Measurements from ENCODE around the gene SDK1.
"Not testable (repeated sequence)": the region's sequence is repeated elsewhere in the genome, so short reads cannot be mapped to it uniquely, and the experiment has no call there.

The SDK1 gene

DNA sequence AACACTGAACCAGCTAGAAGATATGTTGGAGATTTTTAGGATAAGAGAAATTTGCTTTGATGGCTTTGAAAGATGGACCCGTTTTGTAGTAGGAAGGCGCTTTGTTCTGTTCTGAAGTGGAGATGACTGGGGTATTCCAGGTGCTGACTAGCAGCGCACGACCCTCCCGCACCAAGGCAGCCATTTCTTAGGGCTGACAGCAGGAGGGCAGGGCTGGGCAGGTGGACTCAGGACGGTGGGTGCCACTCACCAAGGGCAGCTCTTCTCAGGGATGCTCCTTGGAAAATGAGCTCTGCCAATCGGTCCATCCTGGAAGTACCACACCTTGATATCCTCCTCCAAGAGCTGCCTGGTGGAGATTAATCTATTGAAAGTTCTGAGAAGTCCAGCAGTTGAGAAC, 917.4 kb downstream of the SDK1 start:
- FAIRE-seq (no peak), DNase-seq (ENCODE audit: insufficient read length, low spot score) (no peak)

DNA sequence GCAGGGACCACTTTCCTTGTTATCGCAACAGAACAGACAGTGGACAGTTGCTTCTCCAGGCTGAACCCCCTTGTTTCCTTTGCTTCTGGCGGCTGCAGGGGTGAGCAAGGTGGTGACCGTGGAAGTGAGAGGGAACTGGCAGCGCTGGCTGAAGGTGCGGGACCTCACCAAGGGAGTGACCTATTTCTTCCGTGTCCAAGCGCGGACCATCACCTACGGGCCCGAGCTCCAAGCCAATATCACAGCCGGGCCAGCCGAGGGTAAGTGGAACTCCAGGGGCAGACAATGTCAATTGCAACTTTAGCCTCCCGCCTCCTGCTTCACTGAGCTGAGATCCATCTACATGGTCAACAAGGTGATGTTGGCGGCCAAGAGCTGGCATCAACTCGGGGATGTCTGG, 919.0 kb downstream of the SDK1 start:
- FAIRE-seq (no peak), DNase-seq (ENCODE audit: insufficient read length, low spot score) (no peak)

DNA sequence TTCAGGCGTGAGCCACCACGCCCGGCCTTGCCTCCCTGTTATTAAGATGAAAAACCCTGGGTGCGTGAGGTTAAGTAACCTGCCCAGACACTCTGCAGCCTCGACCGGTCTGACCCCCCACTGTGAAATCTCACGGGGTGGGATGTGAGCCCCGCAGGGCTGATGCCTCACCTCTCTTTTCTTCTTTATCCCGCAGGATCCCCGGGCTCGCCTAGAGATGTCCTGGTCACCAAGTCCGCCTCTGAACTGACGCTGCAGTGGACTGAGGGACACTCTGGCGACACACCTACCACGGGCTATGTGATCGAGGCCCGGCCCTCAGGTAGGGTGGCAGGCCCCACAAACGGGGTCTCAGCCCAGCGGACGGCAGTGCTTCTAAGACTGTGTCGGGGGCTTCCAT, 920.0 kb downstream of the SDK1 start:
- FAIRE-seq = no peak
- no peak for DNase-seq (ENCODE audit: insufficient read length, low spot score)

DNA sequence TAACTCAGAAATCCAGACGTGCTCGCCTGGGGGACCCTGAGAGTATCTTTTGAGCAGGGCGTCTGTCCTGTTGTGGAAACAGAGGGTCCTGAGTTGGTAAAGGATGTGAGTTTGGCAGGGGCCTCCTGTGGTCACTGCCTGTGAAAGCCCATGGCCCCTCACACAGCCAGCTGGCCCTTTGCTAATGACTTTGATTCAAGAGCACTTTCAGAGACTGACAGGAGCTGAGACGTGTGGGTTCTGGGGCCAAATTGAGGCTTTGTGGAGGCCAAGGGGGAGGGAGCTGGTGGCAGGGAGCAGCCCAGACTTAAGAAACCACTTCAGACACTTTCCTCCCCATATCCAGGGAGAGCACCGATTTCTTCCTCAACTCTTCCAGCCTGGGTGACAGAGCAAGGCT, 921.6 kb downstream of the SDK1 start:
- DNase-seq (ENCODE audit: insufficient read length, low spot score) (no peak), FAIRE-seq (no peak)

DNA sequence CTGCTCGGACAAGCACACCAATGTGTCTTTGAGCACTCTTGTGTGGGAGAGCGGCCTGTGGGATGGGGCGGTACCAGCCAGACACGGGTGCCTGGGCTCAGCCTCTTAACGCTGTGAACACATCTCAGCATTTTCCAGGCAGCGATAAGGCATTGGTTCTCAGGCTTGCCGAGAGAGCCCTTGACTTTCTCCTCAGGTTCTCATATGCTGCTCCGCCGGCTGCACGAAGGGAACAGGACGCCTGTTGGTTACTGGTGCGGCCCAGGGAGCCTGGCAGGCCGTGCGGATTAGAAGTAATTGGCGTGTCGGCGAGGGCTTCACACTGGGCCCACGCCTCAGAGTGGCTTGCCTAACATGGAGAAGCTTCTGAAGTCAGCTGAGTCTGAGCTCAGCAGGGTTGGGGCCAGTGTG, 924.3 kb downstream of the SDK1 start:
- FAIRE-seq (no peak), DNase-seq (ENCODE audit: insufficient read length, low spot score) (no peak)

DNA sequence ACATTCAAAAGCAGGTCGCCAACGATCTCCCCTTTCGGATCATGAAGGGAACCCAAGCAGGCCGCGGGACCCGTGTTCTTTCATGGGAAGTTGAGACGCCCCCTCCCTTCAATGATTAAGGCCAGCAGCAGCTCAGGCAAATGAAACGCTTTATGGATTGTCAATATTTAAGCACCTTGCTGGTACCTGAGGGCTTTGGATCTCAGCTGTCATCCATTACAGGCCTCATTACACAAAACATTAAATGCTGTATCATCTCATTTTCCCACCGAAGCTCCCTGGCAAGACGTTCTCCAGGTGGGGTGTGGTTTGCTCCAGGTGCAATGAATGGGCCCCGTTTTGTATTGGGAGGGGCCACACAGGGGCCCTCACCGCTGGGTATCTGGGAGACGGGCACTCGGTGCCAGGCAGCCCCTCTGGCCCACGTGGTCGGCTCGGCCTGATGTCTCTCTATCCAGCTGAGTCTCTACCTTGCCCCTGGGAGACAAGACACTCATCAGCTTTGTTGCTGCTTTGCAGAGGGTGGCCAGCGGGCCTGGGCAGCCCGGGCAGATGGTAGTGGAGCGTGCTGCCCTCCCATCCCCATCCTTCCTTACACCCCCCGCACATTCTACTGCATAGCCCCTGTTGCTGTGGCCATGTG, 925.0 kb downstream of the SDK1 start:
- DNase-seq (ENCODE audit: insufficient read length, low spot score) = no peak
- FAIRE-seq = no peak

DNA sequence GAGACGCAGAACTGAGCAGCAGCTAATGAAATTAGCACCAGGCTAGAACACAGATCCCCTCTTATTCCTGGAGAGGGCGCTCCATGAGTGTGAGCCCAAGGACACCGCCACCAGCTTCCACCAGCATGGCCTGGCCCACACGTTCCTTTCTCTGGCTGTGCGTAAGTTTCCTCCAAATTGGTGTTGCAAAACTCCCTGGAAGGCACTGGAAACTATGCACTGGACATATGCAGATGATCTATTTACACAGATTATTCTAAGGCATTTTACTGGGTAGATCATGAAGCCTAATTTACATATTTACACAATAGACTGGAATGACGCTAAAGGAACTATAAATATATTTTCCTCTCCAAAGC, 925.5 kb downstream of the SDK1 start:
- no peak for DNase-seq (ENCODE audit: insufficient read length, low spot score)
- FAIRE-seq = no peak

DNA sequence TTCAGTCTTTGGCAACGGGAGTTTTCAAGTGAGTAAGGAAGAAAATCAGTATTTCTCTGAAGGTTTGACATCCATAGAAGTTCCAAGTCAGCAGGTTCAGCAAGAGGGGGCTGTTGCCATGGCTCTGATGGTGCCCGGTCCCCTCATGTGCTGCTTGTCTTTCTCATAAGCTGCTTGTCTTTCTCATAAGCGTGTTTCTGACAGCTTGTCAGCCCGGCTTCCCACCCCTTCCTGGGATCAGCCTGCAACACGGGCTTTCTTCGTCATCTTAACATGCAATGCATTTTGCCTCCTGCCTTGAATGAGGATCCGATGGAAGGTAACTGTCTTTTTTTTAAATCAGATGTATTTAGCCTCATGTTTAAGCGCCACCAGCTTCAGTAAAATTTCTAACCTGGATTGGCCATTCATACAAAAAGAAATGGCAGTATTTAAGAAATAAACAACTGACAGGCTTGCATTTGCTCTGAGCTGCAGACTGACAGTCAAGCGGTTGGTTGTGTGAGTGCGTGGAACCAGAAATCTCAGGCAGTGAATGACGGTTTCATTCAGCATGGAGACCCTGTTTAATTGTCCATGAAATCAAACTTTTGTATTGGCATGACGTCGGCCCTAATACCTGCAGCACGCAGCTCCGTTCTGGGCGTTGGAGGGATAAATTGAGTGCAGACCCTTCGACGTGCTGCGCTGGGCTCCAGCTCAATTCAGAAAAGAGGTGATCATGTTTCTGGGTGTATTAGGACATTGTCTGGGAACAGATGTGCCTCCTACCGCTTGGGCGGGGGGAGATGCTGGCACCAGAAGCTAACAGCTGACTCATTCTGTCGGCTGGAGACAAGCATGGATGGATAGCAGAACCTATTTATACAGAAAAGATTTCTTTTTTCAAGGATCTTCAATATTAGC, 926.3 kb downstream of the SDK1 start:
- FAIRE-seq (no peak), DNase-seq (ENCODE audit: insufficient read length, low spot score) (no peak)

DNA sequence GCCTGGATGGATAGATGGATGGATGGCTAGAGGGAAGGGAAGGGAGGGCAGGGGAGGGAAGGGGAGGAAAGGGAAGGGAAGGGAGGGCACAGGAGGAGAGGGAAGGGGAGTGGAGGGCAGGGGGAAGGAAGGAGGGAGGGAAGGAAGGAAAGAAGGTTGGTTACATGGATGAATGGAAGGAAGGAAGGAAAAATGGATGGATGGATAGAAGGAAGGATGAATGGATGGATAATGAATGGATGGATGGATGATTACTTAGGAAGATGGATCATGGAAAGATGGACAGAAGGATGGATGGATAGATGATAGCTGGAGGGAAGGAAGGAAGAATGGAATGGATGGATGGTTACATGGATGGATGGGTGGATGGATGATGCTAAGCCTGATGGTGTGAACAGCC, 929.3 kb downstream of the SDK1 start:
- DNase-seq (ENCODE audit: insufficient read length, low spot score) (no peak), FAIRE-seq (no peak)

DNA sequence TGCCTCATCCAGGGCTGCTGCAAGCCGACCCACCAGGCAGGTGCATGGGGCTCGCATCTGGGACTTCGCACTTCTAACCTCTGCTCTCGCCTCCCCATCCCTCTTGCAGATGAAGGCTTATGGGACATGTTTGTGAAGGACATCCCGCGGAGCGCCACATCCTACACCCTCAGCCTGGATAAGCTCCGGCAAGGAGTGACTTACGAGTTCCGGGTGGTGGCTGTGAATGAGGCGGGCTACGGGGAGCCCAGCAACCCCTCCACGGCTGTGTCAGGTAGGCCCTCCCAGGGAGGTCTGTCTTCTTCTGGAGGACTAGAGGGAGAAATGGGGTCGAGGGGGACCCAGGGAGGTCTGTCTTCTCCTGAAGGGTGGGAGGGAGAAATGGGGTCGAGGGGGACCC, 932.1 kb downstream of the SDK1 start:
- DNase-seq (ENCODE audit: insufficient read length, low spot score) (no peak), FAIRE-seq (no peak)

DNA sequence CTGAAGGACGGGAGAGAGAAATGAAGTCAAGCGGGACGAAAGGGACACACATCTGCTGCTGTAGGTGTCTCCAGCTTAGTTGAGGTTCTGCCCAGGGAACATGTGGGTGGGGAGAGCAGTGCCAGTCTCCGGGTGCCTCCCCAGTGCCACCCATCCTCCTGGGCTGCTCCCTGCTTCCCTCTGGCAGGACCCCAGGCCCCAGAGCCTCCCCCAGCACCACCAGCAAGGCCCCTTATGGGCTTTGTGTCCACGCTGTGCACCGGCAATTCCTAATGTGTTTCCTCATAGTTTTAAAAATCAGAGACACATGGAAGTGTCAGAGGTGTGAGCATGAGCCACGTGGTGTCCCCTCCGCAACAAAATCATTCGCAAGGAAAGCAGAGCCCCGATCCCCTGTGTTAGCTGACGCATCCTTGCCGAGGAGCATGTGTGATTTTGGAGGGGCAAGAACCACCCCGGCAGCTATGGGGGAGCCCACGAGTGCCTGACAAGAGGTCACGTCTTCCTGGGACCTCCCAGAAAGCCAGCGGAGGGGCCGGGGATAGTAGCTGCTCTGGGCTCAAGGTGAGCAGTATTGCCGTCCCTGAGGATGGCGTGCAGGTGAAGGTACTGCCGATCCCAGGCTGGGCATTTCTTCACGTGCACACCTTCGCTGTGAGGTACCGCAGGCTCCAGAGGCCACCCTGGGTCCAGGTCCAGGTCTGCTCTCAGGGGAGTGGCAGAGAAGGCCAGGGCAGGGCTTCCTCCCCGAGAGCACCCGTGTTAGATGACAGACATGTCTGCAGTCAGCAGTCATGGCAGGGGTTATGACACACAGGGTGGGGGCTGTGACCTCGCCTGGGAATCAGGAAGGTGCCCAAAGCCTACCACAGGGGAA, 932.8 kb downstream of the SDK1 start:
- FAIRE-seq = no peak

DNA sequence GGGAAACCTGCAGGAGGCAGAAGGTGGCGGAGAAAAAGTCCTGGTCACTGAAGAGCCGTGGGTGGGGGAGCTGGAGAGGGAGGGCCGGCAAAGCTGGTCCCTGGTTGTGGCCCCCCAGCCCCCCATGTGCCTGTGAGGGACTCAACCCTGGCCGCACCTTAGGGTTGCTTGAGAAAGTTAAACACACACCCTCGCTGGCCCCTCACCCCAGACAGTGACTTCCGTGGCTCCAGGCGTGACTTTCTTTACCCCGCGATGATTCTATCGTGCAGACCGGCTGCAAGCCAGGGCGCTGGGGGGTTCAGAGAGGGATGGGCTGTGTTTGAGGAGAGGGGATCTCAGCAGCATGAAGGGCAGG, 933.4 kb downstream of the SDK1 start:
- no peak for DNase-seq (ENCODE audit: insufficient read length, low spot score)
- FAIRE-seq = no peak

More for the DNA sequence above, 932.8 kb downstream of the SDK1 start:
- no peak for DNase-seq (ENCODE audit: insufficient read length, low spot score)

DNA sequence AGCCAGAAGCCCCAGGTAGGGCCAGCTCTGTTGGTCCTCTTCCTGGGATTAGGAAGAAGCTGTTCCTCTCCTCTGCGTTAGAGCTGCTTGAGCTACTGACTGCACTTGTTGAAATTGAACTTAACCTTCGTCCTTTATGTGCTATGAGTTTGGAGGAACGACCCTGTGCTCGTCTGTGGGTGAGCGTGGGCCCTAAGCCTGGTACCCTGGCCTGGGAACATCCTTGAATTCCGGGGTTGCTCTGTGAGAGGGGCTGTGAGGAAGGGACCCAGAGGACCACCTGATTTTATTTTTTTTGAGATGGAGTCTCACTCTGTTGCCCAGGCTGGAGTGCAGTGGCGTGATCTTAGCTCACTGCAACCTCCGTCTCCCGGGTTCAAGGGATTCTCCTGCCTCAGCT, 933.8 kb downstream of the SDK1 start:
- no peak for FAIRE-seq
- DNase-seq (ENCODE audit: insufficient read length, low spot score) = no peak

DNA sequence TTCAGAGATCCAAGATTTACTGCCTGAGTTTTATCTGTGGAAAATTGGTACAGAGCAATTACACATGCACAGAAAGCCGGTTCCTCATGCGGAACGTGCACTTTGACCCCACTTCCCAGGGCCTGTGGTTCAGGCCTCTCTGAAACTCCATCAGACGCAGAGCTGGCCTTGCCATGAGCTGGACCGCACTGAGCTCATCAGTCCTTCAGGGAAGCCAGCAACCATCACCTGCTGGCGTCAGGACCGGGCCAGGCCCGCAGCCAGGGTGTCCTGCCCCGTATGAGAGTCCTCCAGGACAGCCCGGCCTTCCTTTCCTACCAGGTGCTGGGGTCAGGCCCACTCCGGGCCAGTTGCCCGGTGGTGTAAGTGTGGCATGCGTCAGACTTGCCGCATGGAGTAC, 934.5 kb downstream of the SDK1 start:
- DNase-seq (ENCODE audit: insufficient read length, low spot score) (no peak), FAIRE-seq (no peak)

DNA sequence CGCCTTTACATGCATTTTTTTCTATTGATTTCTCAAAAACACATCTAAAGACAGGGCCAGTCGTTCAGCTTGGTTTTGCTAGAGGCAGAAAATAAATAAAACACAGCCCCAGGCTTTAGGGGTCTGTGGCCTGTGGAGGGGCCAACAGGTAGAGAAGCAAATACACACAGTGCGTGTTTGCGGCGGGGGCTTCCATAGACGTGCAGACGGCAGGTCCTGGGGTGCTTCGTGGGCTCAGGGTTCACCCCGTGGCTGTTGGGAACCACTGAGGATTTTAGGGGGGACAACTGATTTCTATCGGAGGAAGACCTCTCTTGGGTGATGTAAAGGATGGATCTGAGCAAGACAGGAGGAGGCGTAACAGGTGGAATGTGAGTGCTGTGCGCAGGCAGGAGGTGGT, 935.3 kb downstream of the SDK1 start:
- FAIRE-seq (no peak), DNase-seq (ENCODE audit: insufficient read length, low spot score) (no peak)

DNA sequence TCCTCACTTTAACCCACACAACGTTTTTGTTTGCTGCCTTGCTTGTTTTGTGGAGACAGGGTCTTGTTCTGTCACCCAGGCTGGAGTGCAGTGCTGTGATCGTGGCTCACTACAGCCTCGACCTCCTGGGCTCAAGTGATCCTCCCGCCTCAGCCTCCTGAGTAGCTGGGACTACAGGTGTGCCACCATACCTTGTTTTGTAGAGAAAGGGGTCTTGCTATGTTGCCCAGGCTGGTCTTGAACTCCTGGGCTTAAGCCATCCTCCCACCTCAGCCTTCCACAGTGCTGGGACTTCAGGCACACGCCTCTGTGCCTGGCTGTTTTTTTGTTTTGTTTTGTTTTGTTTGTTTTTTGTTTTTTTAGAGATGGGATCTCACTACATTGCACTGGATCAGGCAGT, 935.8 kb downstream of the SDK1 start:
- not testable (repeated sequence) for DNase-seq (ENCODE audit: insufficient read length, low spot score); FAIRE-seq

DNA sequence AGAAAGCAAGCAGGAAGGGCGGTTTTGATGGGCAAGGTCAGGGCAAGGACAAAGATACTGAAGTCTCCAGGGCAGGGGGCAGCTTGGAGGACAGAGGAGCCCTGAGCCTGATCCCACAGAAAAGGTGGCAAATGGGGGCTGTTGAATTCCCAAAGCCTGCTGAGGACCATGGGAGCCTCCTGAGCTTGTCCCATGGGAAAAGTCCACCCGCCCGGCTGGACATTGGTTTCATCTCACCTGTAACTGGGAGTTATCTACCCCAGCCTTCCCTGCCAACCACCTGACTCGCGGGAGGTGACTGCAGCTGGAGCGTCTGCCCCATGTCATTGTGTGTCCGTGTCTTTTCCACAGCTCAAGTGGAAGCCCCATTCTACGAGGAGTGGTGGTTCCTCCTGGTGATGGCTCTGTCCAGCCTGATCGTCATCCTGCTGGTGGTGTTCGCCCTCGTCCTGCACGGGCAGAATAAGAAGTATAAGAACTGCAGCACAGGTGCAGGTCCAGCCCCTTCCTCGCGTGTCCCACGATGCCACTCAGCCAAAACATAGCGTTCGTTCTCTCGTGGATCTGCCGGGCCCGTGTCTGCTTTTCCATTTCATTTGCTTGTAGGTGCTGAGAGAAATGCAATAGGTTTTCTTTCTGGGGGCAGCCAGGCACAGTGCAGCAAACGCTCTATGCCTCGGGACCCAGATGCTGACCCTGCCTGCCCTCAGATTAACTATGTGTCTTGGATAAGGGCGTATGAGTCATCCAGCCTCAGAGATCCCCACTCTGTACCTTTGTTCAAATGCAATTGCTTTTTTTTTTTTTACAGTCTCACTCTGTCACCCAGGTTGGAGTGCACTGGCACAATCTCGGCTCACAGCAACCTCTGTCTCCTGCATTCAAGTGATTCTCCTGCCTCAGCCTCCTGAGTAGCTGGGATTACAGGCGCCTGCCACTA, 936.5 kb downstream of the SDK1 start:
- DNase-seq (ENCODE audit: insufficient read length, low spot score) (no peak), FAIRE-seq (no peak)

DNA sequence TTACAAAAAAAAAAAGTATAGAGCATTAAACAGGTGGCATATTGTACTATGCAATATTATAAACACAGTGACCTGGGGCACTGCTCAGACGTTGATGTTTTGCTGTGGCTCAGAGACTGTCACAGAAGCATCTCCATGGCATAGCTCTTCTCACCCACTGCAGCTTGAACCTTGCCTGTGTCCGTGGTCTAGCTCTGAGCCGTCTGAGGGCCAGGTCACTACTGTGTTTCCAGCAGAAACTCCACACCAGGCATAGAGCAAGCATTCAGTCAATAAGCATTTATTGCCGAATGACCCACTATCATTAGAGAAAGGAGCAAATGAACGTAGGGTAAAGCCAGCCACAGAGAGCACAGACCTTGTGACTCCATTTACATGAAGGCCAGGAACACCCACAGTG, 937.8 kb downstream of the SDK1 start:
- FAIRE-seq (no peak), DNase-seq (ENCODE audit: insufficient read length, low spot score) (no peak)

DNA sequence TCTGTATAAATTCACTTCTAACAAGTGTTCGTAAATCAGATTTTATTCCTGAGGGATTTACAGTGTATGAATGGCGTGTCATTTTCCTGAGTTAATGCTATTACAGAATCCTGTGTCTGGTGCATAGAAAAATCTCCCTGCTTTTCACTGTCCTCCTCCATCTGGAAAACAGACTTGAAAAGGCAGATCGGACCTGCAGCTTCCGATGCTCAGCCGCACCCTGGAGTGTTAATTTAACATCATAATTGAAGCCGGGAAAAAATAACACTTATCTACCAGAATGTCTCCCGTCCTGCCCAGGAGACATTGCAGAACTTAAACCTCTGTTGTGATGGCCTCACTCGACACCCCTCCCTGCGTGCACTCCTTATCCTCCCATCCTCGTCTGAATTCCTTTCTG, 939.0 kb downstream of the SDK1 start:
- no peak for FAIRE-seq

DNA sequence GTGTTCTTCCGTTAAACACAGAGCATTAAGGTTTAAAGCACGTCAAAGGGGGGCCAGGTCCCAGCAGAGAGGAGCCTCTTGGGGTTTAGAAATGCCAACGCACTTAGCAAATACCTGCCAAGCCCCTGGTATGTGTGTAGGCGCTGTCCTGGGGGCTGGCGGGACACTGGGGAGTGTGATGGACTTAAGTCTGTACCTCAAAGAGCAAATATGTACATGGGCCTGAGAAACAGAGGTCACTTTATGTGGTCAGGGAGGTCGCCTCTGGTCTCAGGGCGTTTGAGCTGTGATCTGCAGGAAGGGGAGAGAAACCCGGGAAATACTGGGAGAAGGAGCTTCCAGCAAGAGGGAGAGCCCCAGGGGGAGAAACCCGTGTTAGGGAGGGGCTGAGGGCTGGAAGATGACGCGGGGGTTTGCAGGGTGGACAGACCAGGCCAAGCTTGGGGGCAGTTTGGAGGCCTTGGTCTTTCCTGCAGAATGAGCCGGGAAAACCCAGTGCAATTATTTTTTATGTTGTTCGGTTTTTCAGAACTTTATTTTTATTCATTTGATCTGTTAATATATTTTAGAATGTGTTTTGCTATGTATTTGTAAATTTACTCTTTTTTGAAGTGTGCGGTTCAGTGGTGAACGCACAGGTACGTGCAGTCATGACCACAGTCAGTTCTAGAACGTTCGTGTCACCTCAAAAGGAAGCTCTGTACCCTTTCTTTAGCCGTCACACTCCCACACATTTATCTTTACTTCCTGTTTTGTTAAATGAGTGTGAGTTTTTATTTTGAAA, 939.7 kb downstream of the SDK1 start:
- no peak for DNase-seq (ENCODE audit: insufficient read length, low spot score)
- FAIRE-seq = no peak

More for the DNA sequence above, 939.0 kb downstream of the SDK1 start:
- DNase-seq (ENCODE audit: insufficient read length, low spot score) = no peak

Data from GM19239 (cell line).